HepG2 (cell line): Measurements from ENCODE around the gene SNAP25. TPM values are rescaled to one million over a fixed set of nuclear protein-coding genes. Genes with fewer than 3 reads are reported as not detected.
A peak's percentile ranks its signal among the peaks of the same experiment; 100 is the strongest.

Experiments used
- AHR ChIP-seq: IDR thresholded peaks from 2 replicates; pipeline ENCODE4 v1.6.1; 2018; ENCODE audit warnings: missing genetic modification reagents, missing compliant biosample characterization
- ATAD3A ChIP-seq: sonication (generic); formaldehyde crosslinking; IDR thresholded peaks from 2 replicates; pipeline ENCODE4 v1.4.0; 2020; ENCODE audit warnings: missing genetic modification reagents
- KDM1A ChIP-seq: IDR thresholded peaks from 2 replicates; pipeline ENCODE4 v1.6.1; 2016; ENCODE audit warnings: missing compliant biosample characterization
- NFE2 ChIP-seq: sonication (generic); formaldehyde crosslinking; IDR thresholded peaks from 2 replicates; pipeline ENCODE4 v1.4.0; 2020; ENCODE audit warnings: missing genetic modification reagents
- NFYC ChIP-seq: IDR thresholded peaks from 2 replicates; pipeline ENCODE4 v1.6.1; 2016; ENCODE audit warnings: missing genetic modification reagents, missing compliant biosample characterization
- ONECUT2 ChIP-seq: sonication (generic); formaldehyde crosslinking; IDR thresholded peaks from 2 replicates; pipeline ENCODE4 v1.4.0; 2020; ENCODE audit warnings: missing genetic modification reagents
- PLRG1 ChIP-seq: fragments of 450-650 bp; conservative IDR thresholded peaks from 2 replicates; pipeline ENCODE4 v1.6.1; 2016
- SNAPC4 ChIP-seq: sonication (generic); formaldehyde crosslinking; IDR thresholded peaks from 2 replicates; pipeline ENCODE4 v1.4.0; 2020; ENCODE audit warnings: mild to moderate bottlenecking, missing genetic modification reagents
- ZBTB3 ChIP-seq: sonication (generic); formaldehyde crosslinking; IDR thresholded peaks from 2 replicates; pipeline ENCODE4 v1.4.0; 2020; ENCODE audit warnings: low read depth, mild to moderate bottlenecking, moderate library complexity, missing genetic modification reagents, borderline replicate concordance
- ZFP41 ChIP-seq: sonication (generic); formaldehyde crosslinking; IDR thresholded peaks from 2 replicates; pipeline ENCODE4 v1.4.0; 2020; ENCODE audit warnings: mild to moderate bottlenecking, missing genetic modification reagents, borderline replicate concordance
- ZNF264 ChIP-seq: sonication (generic); formaldehyde crosslinking; IDR thresholded peaks from 2 replicates; pipeline ENCODE4 v1.4.0; 2020; ENCODE audit warnings: missing genetic modification reagents
- ZNF430 ChIP-seq: sonication (generic); formaldehyde crosslinking; IDR thresholded peaks from 2 replicates; pipeline ENCODE4 v1.9.0; 2021; ENCODE audit warnings: mild to moderate bottlenecking, missing genetic modification reagents
- ZNF503 ChIP-seq: sonication (generic); formaldehyde crosslinking; IDR thresholded peaks from 2 replicates; pipeline ENCODE4 v1.4.0; 2020; ENCODE audit warnings: missing genetic modification reagents
- ZNF543 ChIP-seq: sonication (generic); formaldehyde crosslinking; IDR thresholded peaks from 2 replicates; pipeline ENCODE4 v1.4.0; 2020; ENCODE audit warnings: mild to moderate bottlenecking, missing genetic modification reagents
- ZNF577 ChIP-seq: sonication (generic); formaldehyde crosslinking; IDR thresholded peaks from 2 replicates; pipeline ENCODE4 v1.4.0; 2020; ENCODE audit warnings: mild to moderate bottlenecking, low read depth, missing genetic modification reagents, borderline replicate concordance
- ZNF850 ChIP-seq: sonication (generic); formaldehyde crosslinking; conservative IDR thresholded peaks from 2 replicates; pipeline ENCODE4 v1.9.0; 2021; ENCODE audit warnings: mild to moderate bottlenecking, missing genetic modification reagents
- ZNF878 ChIP-seq: sonication (generic); formaldehyde crosslinking; IDR thresholded peaks from 2 replicates; pipeline ENCODE4 v1.8.1; 2023; ENCODE audit warnings: mild to moderate bottlenecking, missing genetic modification reagents, moderate library complexity
- polyA plus RNA-seq, 8 experiments: library from polyadenylated mRNA; depleted of rRNA in 3 of 8; stranded (reverse) in 7 of 8; unstranded in 1 of 8; fragments of >200 nt; fragmentation: Illumina TruSeq in 4 of 8; extraction: Trizol in 4 of 8; gene quantifications; 2 replicates each; pipeline versions ENCODE4 v1.2.1 to v1.2.3, GENCODE V29; 2011 to 2016; ENCODE audit warnings: low read depth in 4 of 8, missing spikeins in 1 of 8, mixed read lengths in 1 of 8; ENCODE audit not compliant: insufficient read depth in 1 of 8
- total RNA-seq, 5 experiments: library from RNA; depleted of rRNA; stranded (reverse); fragments of >200 nt; fragmentation: Illumina TruSeq; extraction: Trizol; gene quantifications; 2 replicates each; pipeline ENCODE4 v1.2.3, GENCODE V29; 2016; ENCODE audit warnings: low read depth in 1 of 5
- TF ChIP-seq, protein P1 (sequence below): sonication (generic); formaldehyde crosslinking; IDR thresholded peaks from 2 replicates; pipeline ENCODE4 v1.4.0; 2020; ENCODE audit warnings: missing genetic modification reagents
- TF ChIP-seq, protein P2 (sequence below): sonication (generic); formaldehyde crosslinking; conservative IDR thresholded peaks from 2 replicates; pipeline ENCODE4 v1.5.0; 2020; ENCODE audit warnings: missing genetic modification reagents
- TF ChIP-seq, protein P3 (sequence below): sonication (generic); formaldehyde crosslinking; IDR thresholded peaks from 2 replicates; pipeline ENCODE4 v1.5.0; 2020; ENCODE audit warnings: mild to moderate bottlenecking, low read depth, missing genetic modification reagents, borderline replicate concordance

SNAP25 gene
- total and polyA plus RNA-seq, 2 of the 13 experiments (the other 11 are each of a cell fraction or from before 2014, with no cell fraction given) = not detected

DNA sequence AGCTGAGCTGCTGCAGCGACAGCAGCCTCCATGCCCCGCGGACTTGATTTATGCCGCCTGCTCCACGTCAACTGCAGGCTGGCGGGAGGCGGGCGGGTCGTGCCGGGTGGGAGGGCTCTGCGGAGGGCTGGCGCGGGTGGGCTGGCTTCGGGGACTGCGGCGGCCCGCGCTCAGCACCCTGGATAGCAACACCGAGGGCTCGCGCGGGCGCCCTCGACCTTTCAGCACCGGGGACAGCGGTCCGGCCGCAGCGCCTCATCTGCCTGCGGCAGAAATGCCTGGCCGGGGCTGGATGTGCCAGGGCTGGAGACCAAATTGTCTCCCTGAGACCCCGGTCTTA lies 792 bp downstream of the SNAP25 start (continued):
- peak; percentile 93 for TF ChIP-seq SNAPC4
- peak; percentile 99; the same call in 1 of the 2 replicates for TF ChIP-seq ZFP41 (CRISPR knock-in tag)
- peak; percentile 82 for TF ChIP-seq ONECUT2 (CRISPR knock-in tag)
- no peak for TF ChIP-seq PLRG1
- peak; percentile 86; the same call in 1 of the 2 replicates for TF ChIP-seq NFE2 (CRISPR knock-in tag)
- TF ChIP-seq, protein P1, sequence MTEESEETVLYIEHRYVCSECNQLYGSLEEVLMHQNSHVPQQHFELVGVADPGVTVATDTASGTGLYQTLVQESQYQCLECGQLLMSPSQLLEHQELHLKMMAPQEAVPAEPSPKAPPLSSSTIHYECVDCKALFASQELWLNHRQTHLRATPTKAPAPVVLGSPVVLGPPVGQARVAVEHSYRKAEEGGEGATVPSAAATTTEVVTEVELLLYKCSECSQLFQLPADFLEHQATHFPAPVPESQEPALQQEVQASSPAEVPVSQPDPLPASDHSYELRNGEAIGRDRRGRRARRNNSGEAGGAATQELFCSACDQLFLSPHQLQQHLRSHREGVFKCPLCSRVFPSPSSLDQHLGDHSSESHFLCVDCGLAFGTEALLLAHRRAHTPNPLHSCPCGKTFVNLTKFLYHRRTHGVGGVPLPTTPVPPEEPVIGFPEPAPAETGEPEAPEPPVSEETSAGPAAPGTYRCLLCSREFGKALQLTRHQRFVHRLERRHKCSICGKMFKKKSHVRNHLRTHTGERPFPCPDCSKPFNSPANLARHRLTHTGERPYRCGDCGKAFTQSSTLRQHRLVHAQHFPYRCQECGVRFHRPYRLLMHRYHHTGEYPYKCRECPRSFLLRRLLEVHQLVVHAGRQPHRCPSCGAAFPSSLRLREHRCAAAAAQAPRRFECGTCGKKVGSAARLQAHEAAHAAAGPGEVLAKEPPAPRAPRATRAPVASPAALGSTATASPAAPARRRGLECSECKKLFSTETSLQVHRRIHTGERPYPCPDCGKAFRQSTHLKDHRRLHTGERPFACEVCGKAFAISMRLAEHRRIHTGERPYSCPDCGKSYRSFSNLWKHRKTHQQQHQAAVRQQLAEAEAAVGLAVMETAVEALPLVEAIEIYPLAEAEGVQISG (CRISPR knock-in tag) = peak; percentile 94
- TF ChIP-seq ZNF543 (CRISPR knock-in tag) = peak; percentile 98
- TF ChIP-seq, protein P2, sequence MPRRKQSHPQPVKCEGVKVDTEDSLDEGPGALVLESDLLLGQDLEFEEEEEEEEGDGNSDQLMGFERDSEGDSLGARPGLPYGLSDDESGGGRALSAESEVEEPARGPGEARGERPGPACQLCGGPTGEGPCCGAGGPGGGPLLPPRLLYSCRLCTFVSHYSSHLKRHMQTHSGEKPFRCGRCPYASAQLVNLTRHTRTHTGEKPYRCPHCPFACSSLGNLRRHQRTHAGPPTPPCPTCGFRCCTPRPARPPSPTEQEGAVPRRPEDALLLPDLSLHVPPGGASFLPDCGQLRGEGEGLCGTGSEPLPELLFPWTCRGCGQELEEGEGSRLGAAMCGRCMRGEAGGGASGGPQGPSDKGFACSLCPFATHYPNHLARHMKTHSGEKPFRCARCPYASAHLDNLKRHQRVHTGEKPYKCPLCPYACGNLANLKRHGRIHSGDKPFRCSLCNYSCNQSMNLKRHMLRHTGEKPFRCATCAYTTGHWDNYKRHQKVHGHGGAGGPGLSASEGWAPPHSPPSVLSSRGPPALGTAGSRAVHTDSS (CRISPR knock-in tag) = no peak
- peak; percentile 91 for TF ChIP-seq ZNF503 (CRISPR knock-in tag)
- TF ChIP-seq ATAD3A = peak; percentile 98
- TF ChIP-seq ZNF577 (CRISPR knock-in tag) = peak; percentile 96; the same call in 1 of the 2 replicates
- TF ChIP-seq ZBTB3 (CRISPR knock-in tag) = peak; percentile 73; the same call in 1 of the 2 replicates
- TF ChIP-seq, protein P3, sequence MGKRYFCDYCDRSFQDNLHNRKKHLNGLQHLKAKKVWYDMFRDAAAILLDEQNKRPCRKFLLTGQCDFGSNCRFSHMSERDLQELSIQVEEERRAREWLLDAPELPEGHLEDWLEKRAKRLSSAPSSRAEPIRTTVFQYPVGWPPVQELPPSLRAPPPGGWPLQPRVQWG (CRISPR knock-in tag) = peak; percentile 96
- peak; percentile 95; the same call in 1 of the 2 replicates for TF ChIP-seq ZNF850
- TF ChIP-seq KDM1A (CRISPR knock-in tag) = peak; percentile 70; the same call in 1 of the 2 replicates
- peak; percentile 98 for TF ChIP-seq ZNF264 (CRISPR knock-in tag)
- peak; percentile 59; the same call in 1 of the 2 replicates for TF ChIP-seq NFYC
- peak; percentile 99 for TF ChIP-seq ZNF430 (CRISPR knock-in tag)
- peak; percentile 96 for TF ChIP-seq ZNF878
- peak; percentile 100; the same call in 1 of the 2 replicates for TF ChIP-seq AHR (CRISPR knock-in tag)
